T-cell (primary cell): ENCODE data around the gene PSMA7. TPM values are rescaled to one million over a fixed set of nuclear protein-coding genes. Genes with fewer than 3 reads are reported as not detected.

Experiments used
- ATAC-seq, 4 experiments: fragments of 200-7000 bp in 3 of 4; fragments of 150-1000 bp in 1 of 4; cut with Tn5 transposase; replicated peaks in 1 of 4; 1 replicate in 3 of 4; 2 replicates in 1 of 4; pipeline ENCODE4 v1.10.0; 2021; ENCODE audit warnings: moderate library complexity in 3 of 4, mild to moderate bottlenecking in 2 of 4, moderate number of reproducible peaks in 1 of 4
- CTCF ChIA-PET, 2 donors: fragments of 300-600 bp; sonication (Branson Sonifier 250); formaldehyde crosslinking; loops; one replicate each; lab custom pipeline; 2022; ENCODE audit warnings: antibody characterized with exemption in 2 of 2; lab: Charles Lee
- POLR2A ChIA-PET, 2 donors: fragments of 300-600 bp; sonication (Branson Sonifier 250); formaldehyde crosslinking; loops; one replicate each; lab custom pipeline; 2022; ENCODE audit warnings: antibody characterized with exemption in 2 of 2; lab: Charles Lee
- DNase-seq, 35 experiments: peaks; one replicate each; pipeline versions ENCODE4 v3.0.0 to v3.0.0-alpha.2; 2013 to 2023
- H3K27ac ChIP-seq: one replicate; pipeline ENCODE4 v1.5.1; 2013; ENCODE audit warnings: low read length
- H3K27me3 ChIP-seq, 2 experiments: replicated peaks in 1 of 2; 1 replicate in 1 of 2; 2 replicates in 1 of 2; pipeline versions ENCODE4 v1.6.1 to v1.7.0; 2013; ENCODE audit warnings: low read length in 1 of 2, mixed read lengths in 1 of 2; ENCODE audit not compliant: control insufficient read depth in 2 of 2, insufficient read depth in 2 of 2; ENCODE audit errors: extremely low read depth in 1 of 2
- H3K36me3 ChIP-seq, 2 donors: 1 replicate in 1 of 2; 2 replicates in 1 of 2; pipeline versions ENCODE4 v1.6.1 to v1.7.0; 2013; ENCODE audit warnings: low read length in 1 of 2; ENCODE audit not compliant: control insufficient read depth in 2 of 2, insufficient read depth in 1 of 2; ENCODE audit errors: extremely low read depth in 1 of 2
- H3K4me1 ChIP-seq, 2 experiments: 1 replicate in 1 of 2; 2 replicates in 1 of 2; pipeline versions ENCODE4 v1.6.1 to v1.7.0; 2013; ENCODE audit warnings: low read length in 2 of 2, mixed read lengths in 1 of 2; ENCODE audit not compliant: insufficient read depth in 2 of 2, control insufficient read depth in 1 of 2; ENCODE audit errors: extremely low read depth in 1 of 2
- H3K4me3 ChIP-seq, 2 donors: 1 replicate in 1 of 2; 2 replicates in 1 of 2; pipeline versions ENCODE4 v1.5.1 to v1.7.0; 2013; ENCODE audit warnings: mild to moderate bottlenecking in 2 of 2, low read length in 1 of 2, moderate library complexity in 1 of 2; ENCODE audit not compliant: control insufficient read depth in 1 of 2; ENCODE audit errors: extremely low read depth in 1 of 2
- H3K9me3 ChIP-seq: 2 replicates; pipeline ENCODE4 v1.7.0; 2013
- H3K27ac Mint-ChIP-seq, 2 donors: one replicate each; pipeline ENCODE4 v1.8.0; 2020 to 2021; ENCODE audit warnings: mild to moderate bottlenecking in 2 of 2, mixed read lengths in 2 of 2
- H3K27me3 Mint-ChIP-seq, 2 donors: one replicate each; pipeline ENCODE4 v1.8.0; 2021 to 2022; ENCODE audit warnings: mixed read lengths in 2 of 2
- H3K36me3 Mint-ChIP-seq: one replicate; pipeline ENCODE4 v1.8.0; 2021; ENCODE audit warnings: mixed read lengths
- H3K4me1 Mint-ChIP-seq, 3 donors: one replicate each; pipeline ENCODE4 v1.8.0; 2020 to 2022; ENCODE audit warnings: mixed read lengths in 3 of 3, mild to moderate bottlenecking in 1 of 3
- H3K4me3 Mint-ChIP-seq, 3 donors: one replicate each; pipeline ENCODE4 v1.8.0; 2020 to 2022; ENCODE audit warnings: mild to moderate bottlenecking in 3 of 3, mixed read lengths in 3 of 3, moderate library complexity in 3 of 3
- H3K9me3 Mint-ChIP-seq, 3 donors: one replicate each; pipeline ENCODE4 v1.8.0; 2020 to 2022; ENCODE audit warnings: mixed read lengths in 3 of 3
- WGBS: methylation state at CpG from one replicate; pipeline ENCODE4 v1.1.5; 2013; ENCODE audit warnings: missing lambda C conversion rate; ENCODE audit not compliant: insufficient coverage; 5-methylcytosine and 5-hydroxymethylcytosine counted together
- total RNA-seq, 35 experiments: library from RNA in 6 of 35; stranded (reverse) in 6 of 35; fragments of 120-200 nt in 1 of 35; gene quantifications; one replicate each; pipeline versions ENCODE4 v1.2.1 to v1.2.4 and lab custom pipeline; 2013 to 2026

PSMA7 gene
- total RNA-seq, 5 donors from 2014 or later (not counting 1 experiment from before 2014, with no cell fraction given): 136 to 233 (median 208) TPM

DNA sequence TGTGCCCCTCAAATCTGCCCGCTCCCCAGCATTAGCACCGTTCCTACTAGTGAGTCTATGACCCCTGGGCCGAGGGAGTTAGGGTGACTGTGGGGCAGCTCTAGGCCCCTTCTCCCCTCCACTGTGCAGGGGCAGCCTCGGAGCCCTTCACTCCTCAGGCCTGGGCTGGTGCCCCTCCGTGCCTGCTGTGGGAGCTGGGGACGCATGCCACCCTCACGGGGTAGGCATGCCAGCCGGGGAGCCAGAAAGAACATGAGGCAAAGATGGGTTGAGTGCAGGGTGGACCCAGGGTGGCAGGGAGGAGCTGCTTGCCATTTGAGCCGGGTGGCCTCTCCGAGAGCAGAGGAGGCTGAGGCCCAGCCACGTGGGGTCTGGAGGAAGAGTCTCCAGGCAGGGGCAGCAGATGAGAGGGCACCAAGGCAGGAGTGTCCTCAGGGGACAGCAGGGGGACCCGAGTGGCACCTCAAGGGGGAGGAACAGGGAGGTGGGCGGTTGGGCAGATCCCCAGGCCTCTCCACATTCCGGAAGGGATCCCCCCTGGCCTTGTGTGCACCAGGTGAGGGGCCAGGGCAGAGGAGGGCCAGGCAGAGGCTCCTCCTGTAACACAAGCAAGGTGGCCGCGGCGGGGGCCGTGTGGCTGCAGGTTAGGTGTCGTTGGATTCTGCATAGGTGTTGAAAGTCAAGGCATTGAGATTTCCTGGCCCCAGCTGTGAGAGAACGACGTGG lies 39.5 kb downstream of the PSMA7 start:
- H3K36me3 Mint-ChIP-seq: peaks cover 17% of the 10 kb centered on the region
- H3K9me3 Mint-ChIP-seq: peaks cover 27 to 40% (median 29%) of the 10 kb centered on the region in 3 donors
- Histone ChIP-seq H3K27me3 (peaks cover 0 to 48% of the 10 kb centered on the region in 2 experiments), H3K36me3 (no peaks in the 10 kb centered on the region), H3K9me3 (no peaks in the 10 kb centered on the region), H3K4me3 (no peak overlapping the region), H3K4me1 (no peaks in the 10 kb centered on the region), H3K27ac (no peak overlapping the region)
- DNase-seq (no peak), ATAC-seq (no peak)
- ChIA-PET CTCF (no interaction called here), POLR2A (no interaction called here)
- no peak overlapping the region for H3K4me3 Mint-ChIP-seq
- no peaks in the 10 kb centered on the region for H3K4me1 Mint-ChIP-seq
- H3K27ac Mint-ChIP-seq: no peak overlapping the region
- WGBS: 78% methylated on average over 13 of the region's 21 CpGs
- H3K27me3 Mint-ChIP-seq: peaks cover 0 to 8% of the 10 kb centered on the region in 2 donors

DNA sequence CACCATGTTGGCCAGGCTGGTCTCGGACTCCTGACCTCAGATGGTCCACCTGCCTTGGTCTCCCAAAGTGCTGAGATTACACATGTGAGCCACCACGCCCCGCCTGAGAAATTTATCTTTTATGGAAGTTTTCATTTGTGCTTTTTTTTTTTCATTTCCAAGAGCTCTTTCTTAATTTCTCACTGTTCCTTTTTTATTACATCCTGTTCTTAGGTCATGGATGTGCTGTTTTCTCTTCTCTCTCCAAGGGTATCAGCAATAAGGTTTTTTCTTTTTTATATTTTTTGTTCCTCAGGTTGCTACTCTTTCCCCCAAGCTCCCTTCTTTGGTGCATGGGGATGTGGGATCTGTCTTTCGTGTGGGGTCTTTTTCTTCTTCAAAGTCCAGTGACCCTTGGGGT lies 42.1 kb downstream of the PSMA7 start:
- peaks cover 17 to 21% (median 17%) of the 10 kb centered on the region in 3 donors for H3K9me3 Mint-ChIP-seq
- no peak overlapping the region for H3K4me3 Mint-ChIP-seq
- WGBS: no CpG with 5 or more reads among the region's 4 CpGs
- Histone ChIP-seq H3K4me3 (no peak overlapping the region), H3K9me3 (no peaks in the 10 kb centered on the region), H3K27me3 (peaks cover 0 to 58% of the 10 kb centered on the region in 2 experiments), H3K4me1 (no peaks in the 10 kb centered on the region), H3K36me3 (no peaks in the 10 kb centered on the region), H3K27ac (no peak overlapping the region)
- ATAC-seq: no peak
- H3K27me3 Mint-ChIP-seq: peaks cover 0 to 8% of the 10 kb centered on the region in 2 donors
- H3K4me1 Mint-ChIP-seq: no peaks in the 10 kb centered on the region
- no peak for DNase-seq
- H3K27ac Mint-ChIP-seq: no peak overlapping the region
- H3K36me3 Mint-ChIP-seq: peaks cover 13% of the 10 kb centered on the region
- CTCF ChIA-PET: no interaction called here
- POLR2A ChIA-PET: interaction anchor here in 1 of 2 donors (0.6 kb wide), 1 partner anchor 64 kb away, joined by 3 read pairs; no protein-coding TSS in a partner anchor

DNA sequence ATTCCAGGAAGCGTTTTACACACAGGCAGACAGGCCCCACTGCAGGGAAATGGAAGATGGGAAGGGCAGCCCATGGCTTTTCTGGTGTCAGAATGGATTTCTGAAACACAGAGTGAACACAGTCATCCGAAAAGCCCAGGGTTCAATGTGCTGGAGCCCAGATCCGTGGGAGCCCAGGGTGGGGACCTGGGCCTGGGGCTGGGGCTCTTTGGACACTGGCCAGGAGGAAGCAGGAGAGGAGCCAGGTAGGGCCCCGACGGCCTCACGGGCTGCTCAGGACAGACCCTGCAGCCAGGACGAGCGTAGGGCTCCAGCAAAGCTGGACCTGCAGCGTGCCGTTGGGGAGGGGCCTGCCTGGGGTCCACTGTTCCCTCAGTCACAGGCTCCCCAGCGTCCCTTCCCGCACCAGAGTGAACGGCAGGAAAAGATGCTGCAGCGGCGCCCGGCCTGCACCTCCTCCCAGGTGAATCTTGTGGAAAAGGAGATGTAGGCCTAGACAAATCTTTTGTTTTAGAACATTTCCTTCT lies 45.2 kb downstream of the PSMA7 start:
- WGBS: 80% methylated on average over 12 of the region's 16 CpGs
- ChIA-PET POLR2A (no interaction called here), CTCF (no interaction called here)
- no peak overlapping the region for H3K4me3 Mint-ChIP-seq
- Histone ChIP-seq H3K4me1 (no peaks in the 10 kb centered on the region), H3K9me3 (no peaks in the 10 kb centered on the region), H3K27ac (no peak overlapping the region), H3K27me3 (peaks cover 0 to 41% of the 10 kb centered on the region in 2 experiments), H3K36me3 (no peaks in the 10 kb centered on the region), H3K4me3 (no peak overlapping the region)
- H3K4me1 Mint-ChIP-seq: no peaks in the 10 kb centered on the region
- peaks cover 8 to 20% (median 13%) of the 10 kb centered on the region in 3 donors for H3K9me3 Mint-ChIP-seq
- H3K27ac Mint-ChIP-seq: no peak overlapping the region
- DNase-seq (no peak), ATAC-seq (no peak)
- peaks cover 7% of the 10 kb centered on the region in 2 donors for H3K27me3 Mint-ChIP-seq
- peaks cover 6% of the 10 kb centered on the region for H3K36me3 Mint-ChIP-seq

DNA sequence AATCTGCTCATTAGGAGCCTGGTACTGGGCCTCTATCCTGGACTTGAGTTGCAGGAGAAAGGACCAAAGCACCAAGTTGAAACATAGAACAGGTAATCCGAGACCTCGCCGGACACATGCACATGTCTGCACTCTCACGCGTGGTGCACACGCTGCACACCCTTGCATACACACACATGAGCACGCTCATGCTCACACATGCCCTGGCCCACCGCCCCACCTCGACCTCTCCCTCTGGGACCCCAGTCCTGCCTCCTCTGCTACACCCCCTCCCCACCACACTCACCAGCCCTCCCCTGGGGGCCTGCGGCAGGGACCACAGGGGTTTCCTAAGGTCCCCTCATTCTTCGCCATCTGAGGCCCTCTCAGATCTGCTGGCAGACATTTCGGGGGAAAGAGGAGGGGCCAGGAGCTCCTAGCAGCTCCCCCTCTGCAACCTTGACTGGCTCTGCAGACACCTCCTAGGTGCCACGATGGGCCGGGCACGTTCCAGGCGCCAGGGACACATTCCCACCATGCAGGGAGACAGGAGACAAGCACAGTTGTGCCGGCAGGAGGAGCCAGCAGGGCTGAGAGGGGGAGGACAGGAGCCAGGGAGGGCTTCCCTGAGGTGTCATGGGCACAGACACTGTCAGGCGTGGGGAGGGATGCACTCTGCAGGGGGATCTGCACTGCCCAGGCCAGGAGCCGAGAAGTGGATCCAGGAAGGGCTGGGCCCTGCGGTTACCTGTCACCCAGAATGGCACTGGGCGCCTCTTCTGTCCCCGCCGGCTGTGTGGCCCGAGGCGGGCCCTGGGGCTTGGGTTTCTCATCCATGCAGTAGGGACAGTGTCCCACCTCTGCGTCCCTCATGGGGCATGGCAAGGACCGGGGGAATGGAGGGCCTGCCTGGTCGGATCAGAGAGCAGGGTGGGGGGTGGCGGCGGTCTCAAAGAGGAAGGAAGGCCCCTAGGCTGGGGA lies 46.5 kb downstream of the PSMA7 start:
- no peak overlapping the region for H3K4me3 ChIP-seq
- Mint-ChIP-seq H3K27me3 (peaks cover 7 to 12% of the 10 kb centered on the region in 2 donors), H3K27ac (no peak overlapping the region), H3K4me1 (no peaks in the 10 kb centered on the region), H3K4me3 (no peak overlapping the region), H3K9me3 (peaks cover 11 to 22% (median 13%) of the 10 kb centered on the region in 3 donors), H3K36me3 (peaks cover 8% of the 10 kb centered on the region)
- ChIA-PET CTCF (no interaction called here), POLR2A (no interaction called here)
- peaks cover 0 to 31% of the 10 kb centered on the region in 2 experiments for H3K27me3 ChIP-seq
- H3K4me1 ChIP-seq: no peaks in the 10 kb centered on the region
- WGBS: 87% methylated on average over 19 of the region's 30 CpGs
- H3K27ac ChIP-seq: no peak overlapping the region
- no peak for ATAC-seq
- DNase-seq: no peak
- no peaks in the 10 kb centered on the region for H3K9me3 ChIP-seq
- H3K36me3 ChIP-seq: no peaks in the 10 kb centered on the region

DNA sequence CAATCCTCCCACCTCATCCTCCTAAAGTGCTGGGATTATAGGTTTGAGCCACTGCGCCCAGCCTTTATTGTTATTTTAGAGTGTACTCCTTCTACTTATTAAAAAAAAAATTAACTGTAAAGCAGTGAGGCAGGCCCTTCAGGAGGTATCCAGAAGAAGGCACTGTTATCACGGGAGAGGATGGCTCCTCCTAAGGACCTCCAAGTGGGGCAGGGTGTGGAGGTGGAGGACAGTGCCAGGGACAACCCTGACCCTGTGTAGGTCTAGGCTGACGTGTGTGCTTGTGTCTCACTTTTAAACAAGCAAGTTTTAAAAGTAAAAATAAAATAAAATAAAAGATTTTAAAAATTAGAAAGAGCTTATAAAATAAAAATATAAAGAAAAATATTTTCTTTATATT lies 53.8 kb downstream of the PSMA7 start:
- Histone ChIP-seq H3K4me3 (no peak overlapping the region), H3K36me3 (no peaks in the 10 kb centered on the region), H3K4me1 (no peaks in the 10 kb centered on the region), H3K27ac (no peak overlapping the region), H3K27me3 (peaks cover 0 to 35% of the 10 kb centered on the region in 2 experiments), H3K9me3 (no peaks in the 10 kb centered on the region)
- no peak overlapping the region for H3K4me3 Mint-ChIP-seq
- no peak overlapping the region for H3K27ac Mint-ChIP-seq
- H3K27me3 Mint-ChIP-seq: peaks cover 11 to 19% of the 10 kb centered on the region in 2 donors
- peaks cover 3 to 14% (median 6%) of the 10 kb centered on the region in 3 donors for H3K9me3 Mint-ChIP-seq
- POLR2A ChIA-PET: interaction anchor here in 1 of 2 donors (0.7 kb wide), 1 partner anchor 92 kb away, joined by 3 read pairs; no protein-coding TSS in a partner anchor
- DNase-seq: no peak
- H3K4me1 Mint-ChIP-seq: no peaks in the 10 kb centered on the region
- peaks cover 2% of the 10 kb centered on the region for H3K36me3 Mint-ChIP-seq
- no peak for ATAC-seq
- WGBS: 50% methylated on average over 1 of the region's 3 CpGs
- CTCF ChIA-PET: interaction anchor here in 1 of 2 donors (0.7 kb wide), 1 partner anchor 84 kb away, joined by 3 read pairs; no protein-coding TSS in a partner anchor
